ENCODE measurements around the gene SIRT7. TPM values are rescaled to one million over a fixed set of nuclear protein-coding genes. Genes with fewer than 3 reads are reported as not detected.

Gene SIRT7
- total RNA-seq: 10 to 100 TPM; 35.7 to 87.0 (median 39.7) TPM

GRCh38 chr17:81917565-81918332 is at the start of gene SIRT7:
SIRT7 (minus strand) TSS chr17:81918176; CDS start chr17:81918131, 45 bp downstream.
- Histone ChIP-seq H3K27ac (peak within 1 kb of the TSS; percentile 49 to 87 (median 78)), H3K36me3 (peaks cover 17 to 67% (median 53%) of the 10 kb centered on the region in 4 donors), H3K27me3 (no peaks in the 10 kb centered on the region), H3K4me3 (peak within 1 kb of the TSS; percentile 74 to 98 (median 96)), H3K4me1 (peaks cover 17 to 64% (median 31%) of the 10 kb centered on the region in 4 donors), H3K9me3 (no peaks in the 10 kb centered on the region)
- peak; percentile 70 to 96 for DNase-seq
- WGBS, 2 donors: 0 to 2% methylated on average over 18 to 58 of the region's 94 CpGs
- TF ChIP-seq POLR2A (IDR thresholded peaks at IDR 0.05): peak in 3 of 4 donors; percentile 44 to 88 (median 58)
- no peak for TF ChIP-seq EP300 (IDR thresholded peaks at IDR 0.05)
- TF ChIP-seq POLR2AphosphoS5 (IDR thresholded peaks at IDR 0.05): peak; percentile 73 to 74
- ATAC-seq (ENCODE audit: low FRiP score in 2 of 2): peak; percentile 61 to 86

GRCh38 chr17:81967244-81967532 is 49.2 kb upstream of the SIRT7 start:
- TF ChIP-seq CTCF (IDR thresholded peaks at IDR 0.05): no peak
- no peak for TF ChIP-seq POLR2A (IDR thresholded peaks at IDR 0.05)
- no peak for TF ChIP-seq EP300 (IDR thresholded peaks at IDR 0.05)
- no peak for TF ChIP-seq POLR2AphosphoS5 (IDR thresholded peaks at IDR 0.05)
- ATAC-seq (ENCODE audit: low FRiP score in 2 of 2) (peak; percentile 4 to 40), DNase-seq (peak in 1 of 2 donors; percentile 85)
- Histone ChIP-seq H3K27ac (peak overlapping the region; percentile 17 to 78 (median 56)), H3K36me3 (no peaks in the 10 kb centered on the region), H3K9me3 (no peaks in the 10 kb centered on the region), H3K4me1 (peaks cover 17 to 36% (median 21%) of the 10 kb centered on the region in 4 donors), H3K27me3 (peaks cover 0 to 10% (median under 1%) of the 10 kb centered on the region in 4 donors), H3K4me3 (peak overlapping the region in 1 of 4 donors; percentile 25)
- 17 to 27% methylated on average over 2 to 5 of the region's 5 CpGs for WGBS, 2 donors

GRCh38 chr17:81966343-81967243 is 48.6 kb upstream of the SIRT7 start:
- WGBS, 2 donors: 31 to 46% methylated on average over 19 to 30 of the region's 41 CpGs

GRCh38 chr17:81964081-81964849 is 46.3 kb upstream of the SIRT7 start:
- DNase-seq: peak in 1 of 2 donors; percentile 62
- ATAC-seq (ENCODE audit: low FRiP score in 2 of 2): no peak
- WGBS, 2 donors: 75 to 85% methylated on average over 22 of the region's 22 CpGs
- Histone ChIP-seq H3K4me1 (peaks cover 30 to 66% (median 39%) of the 10 kb centered on the region in 4 donors), H3K4me3 (no peak overlapping the region), H3K27me3 (peaks cover 1 to 34% (median 15%) of the 10 kb centered on the region in 4 donors), H3K27ac (no peak overlapping the region), H3K36me3 (no peaks in the 10 kb centered on the region), H3K9me3 (no peaks in the 10 kb centered on the region)
- no peak for TF ChIP-seq POLR2AphosphoS5 (IDR thresholded peaks at IDR 0.05)
- no peak for TF ChIP-seq CTCF (IDR thresholded peaks at IDR 0.05)

More at GRCh38 chr17:81966343-81967243, 48.6 kb upstream of the SIRT7 start:
- TF ChIP-seq EP300 (IDR thresholded peaks at IDR 0.05) (peak in 1 of 4 donors; percentile 35), POLR2A (IDR thresholded peaks at IDR 0.05) (no peak), CTCF (IDR thresholded peaks at IDR 0.05) (no peak), POLR2AphosphoS5 (IDR thresholded peaks at IDR 0.05) (peak; percentile 85 to 88)
- peak; percentile 47 to 92 for DNase-seq
- Histone ChIP-seq H3K4me3 (peak overlapping the region in 1 of 4 donors; percentile 25), H3K27me3 (peaks cover 0 to 16% (median 4%) of the 10 kb centered on the region in 4 donors), H3K9me3 (no peaks in the 10 kb centered on the region), H3K36me3 (no peaks in the 10 kb centered on the region), H3K4me1 (peaks cover 19 to 42% (median 22%) of the 10 kb centered on the region in 4 donors), H3K27ac (peak overlapping the region; percentile 17 to 78 (median 56))
- peak; percentile 11 to 52 for ATAC-seq (ENCODE audit: low FRiP score in 2 of 2)

Data from upper lobe of left lung (tissue), 6 donors.